NCI-H1694 (cell line): ENCODE results near the gene SERHL2.
"Not testable (repeated sequence)": the region's sequence is repeated elsewhere in the genome, so short reads cannot be mapped to it uniquely, and the experiment has no call there.

ENCODE experiments used
- DNase-seq: peaks from one replicate; lab custom pipeline; 2025; lab: John Stamatoyannopoulos, UW

SERHL2 gene

DNA sequence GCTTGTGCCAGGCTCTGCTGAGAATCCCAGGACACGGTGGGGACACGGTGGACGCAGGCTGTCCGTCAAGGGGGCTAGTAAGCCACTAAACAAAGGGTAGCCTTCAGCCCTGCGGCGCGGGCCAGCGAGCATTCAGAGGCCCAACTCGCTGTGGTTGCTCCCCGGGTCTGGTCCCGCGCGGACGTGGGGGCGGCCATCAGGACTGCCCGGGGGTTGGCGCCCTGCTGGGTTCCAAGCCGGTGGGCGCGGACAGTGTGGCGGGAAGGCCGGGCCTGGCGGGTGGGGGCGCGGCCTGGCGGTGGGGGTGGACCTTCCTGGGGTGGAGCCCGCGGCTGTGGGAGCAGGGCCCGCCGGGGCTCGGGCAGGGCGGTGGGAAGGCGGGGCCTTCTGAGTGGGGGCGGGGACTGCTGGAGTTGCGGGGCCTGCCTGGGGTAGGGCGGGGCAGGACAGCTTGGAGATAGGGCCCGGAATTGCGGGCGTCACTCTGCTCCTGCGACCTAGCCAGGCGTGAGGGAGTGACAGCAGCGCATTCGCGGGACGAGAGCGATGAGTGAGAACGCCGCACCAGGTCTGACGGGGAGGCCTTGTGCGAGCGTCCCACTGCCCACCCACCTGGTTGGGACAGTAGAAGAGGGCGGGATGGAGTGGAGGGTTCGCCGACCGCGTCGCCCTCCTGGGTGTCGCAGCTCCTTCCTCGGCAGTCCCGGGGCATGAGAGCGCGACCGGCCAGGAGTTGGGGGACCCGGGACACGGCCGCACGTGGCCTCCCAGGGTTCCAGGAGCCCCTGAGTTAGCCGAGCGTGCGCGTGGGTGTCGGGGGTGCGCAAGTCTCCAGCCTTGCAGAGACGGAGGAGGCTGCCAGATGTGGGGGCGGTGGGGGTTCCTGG lies at the start of gene SERHL2:
SERHL2 (plus strand) TSS at position 482 of the 887 bp plus-strand sequence; CDS start at position 547, 65 bp downstream.
- peak; percentile 62 for DNase-seq

DNA sequence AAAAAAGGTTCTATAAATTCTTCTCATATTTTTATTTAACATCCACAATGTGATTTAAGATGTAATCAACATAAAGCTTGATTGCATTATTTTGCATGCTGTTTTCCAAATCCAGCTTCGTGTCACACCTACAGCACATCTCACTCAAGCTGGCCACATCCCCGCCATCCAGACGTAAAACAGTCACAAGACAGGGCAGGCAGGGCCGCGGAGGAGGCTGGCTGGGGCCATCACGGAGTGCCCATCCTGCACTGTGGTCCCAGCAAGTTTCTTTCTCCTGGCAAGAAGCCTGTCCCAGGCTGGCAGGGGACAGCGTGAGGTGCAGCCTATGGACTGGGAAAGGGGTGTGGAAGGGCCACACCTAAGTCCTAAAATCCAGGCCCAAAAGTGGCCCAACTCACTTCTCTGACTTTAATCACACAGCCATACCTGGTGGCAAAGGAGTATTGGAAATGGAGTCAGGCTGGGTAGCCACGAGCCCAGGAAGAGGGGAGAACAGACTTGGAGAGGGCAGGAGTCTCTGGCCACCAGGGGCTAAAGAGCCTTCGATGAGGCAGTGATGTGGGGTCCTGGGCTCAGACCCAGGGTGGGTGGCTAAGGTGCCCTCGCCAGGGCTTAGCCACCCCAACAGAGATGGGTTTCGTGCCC lies 45.3 kb upstream of the SERHL2 start:
- not testable (repeated sequence) for DNase-seq

- not testable (repeated sequence) for DNase-seq
These were observed 44.8 kb upstream of the SERHL2 start for GRCh38 chr22:42508975-42509364.

DNA sequence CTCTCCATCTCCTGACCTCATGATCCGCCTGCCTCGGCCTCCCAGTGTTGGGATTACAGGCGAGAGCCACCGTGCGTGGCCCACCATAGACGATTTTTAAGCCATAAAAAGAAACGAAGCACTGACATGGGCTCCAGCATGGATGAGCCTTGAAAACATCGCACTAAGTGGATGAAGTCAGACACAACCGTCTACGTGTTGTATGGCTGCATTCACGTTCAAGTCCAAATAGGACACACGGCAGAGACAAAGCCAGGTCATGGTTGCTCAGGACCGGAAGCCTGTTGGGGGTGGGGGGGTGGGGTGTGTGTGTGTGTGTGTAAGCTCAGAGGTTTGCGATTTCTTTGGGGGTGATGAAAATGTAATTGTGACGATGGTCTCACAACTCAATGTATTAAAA lies 44.2 kb upstream of the SERHL2 start:
- DNase-seq = no peak

DNA sequence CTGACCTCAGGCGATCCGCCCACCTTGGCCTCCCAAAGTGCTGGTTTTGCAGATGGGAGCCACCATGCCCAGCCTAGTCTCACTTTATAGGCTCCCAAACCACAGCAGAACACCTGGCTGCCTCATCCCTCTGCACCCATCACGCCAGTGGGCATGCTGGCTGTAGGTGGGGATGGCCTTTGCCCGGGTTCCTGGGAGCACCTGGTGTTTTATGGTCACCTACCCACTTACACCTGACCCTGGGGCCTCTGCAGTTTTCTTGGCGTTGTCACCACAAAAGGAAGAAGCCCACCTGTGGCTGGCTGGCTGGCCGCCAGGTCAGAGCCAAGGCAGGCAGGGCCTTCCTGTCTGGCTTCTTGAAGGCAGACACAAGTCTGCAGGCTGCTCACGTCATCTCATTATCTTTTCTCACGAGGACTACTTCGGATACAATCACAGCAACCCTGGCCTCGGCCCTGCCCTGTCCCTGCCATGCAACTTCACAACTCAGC lies 42.3 kb upstream of the SERHL2 start:
- DNase-seq = no peak

DNA sequence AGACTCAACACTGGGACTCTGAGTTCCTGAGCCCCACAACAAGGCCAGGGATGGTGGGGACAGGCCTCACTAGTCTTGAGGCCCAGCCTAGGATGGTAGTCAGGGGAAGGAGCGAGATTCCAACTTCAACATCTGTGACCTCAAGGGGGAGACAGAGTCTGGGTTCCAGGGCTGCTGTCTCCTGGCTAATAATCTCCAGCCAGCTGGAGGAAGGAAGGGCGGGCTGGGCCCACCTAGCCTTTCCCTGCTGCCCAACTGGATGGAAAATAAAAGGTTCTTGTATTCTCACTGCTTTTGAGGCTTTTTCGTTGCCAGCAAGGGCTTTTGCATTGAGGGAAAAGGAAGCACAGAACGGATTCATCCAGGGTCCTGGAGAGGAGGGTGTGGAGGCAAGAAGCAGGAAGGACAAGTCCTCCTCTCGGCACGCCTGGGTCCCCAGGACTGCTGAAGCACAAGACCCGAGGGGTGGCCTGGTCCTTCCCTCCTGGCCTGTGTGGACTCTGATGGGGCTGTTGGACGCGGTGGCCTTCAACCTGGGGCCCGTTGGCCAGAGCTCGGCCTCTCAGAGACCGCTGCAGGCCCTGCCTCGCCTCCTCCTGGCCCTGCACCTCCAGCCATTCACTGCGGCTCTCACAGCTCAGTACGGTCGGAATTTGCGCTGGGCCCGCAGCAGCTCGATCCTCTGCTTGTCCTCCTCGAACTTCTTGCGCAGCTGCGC lies 41.3 kb upstream of the SERHL2 start:
- peak; percentile 34 for DNase-seq

DNA sequence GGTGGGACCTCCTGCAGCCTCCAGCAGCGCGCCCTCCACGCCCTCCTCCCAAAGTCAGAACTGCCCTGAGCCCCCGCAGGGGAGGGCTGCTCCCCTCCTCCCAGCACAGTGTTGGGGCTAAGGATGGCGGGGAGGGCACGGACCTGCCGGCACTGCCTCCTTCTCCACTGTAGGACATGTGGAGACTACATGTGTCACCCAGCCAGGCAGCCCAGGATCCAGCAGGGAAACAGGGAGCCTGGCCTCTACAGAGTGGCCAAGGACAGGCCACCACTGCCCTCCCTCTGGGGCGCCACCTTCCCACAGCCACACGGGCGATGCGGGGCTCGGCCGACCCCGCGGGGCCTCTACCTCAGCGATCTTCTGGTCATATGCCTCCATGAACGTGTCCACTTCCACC lies 39.4 kb upstream of the SERHL2 start:
- not testable (repeated sequence) for DNase-seq

DNA sequence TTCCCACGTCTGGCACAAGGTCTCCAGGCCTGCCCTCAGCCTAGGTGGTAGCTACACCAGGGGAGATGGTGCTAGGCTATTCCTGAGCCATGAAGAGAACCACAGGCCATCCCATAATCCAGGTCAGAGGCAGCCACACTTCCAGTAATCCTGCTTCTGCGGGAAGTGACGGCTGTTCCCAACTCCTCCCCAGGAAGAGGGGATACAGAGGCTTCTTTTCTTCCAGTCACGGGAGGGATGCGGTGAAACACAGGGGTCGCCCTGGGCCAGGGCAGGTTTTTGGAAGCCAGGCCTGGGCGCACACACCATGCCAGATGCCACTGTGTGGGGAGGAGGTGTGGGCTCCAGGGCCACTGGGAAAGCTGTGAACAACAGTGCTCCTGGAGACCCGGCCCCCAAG lies 38.5 kb upstream of the SERHL2 start:
- not testable (repeated sequence) for DNase-seq

DNA sequence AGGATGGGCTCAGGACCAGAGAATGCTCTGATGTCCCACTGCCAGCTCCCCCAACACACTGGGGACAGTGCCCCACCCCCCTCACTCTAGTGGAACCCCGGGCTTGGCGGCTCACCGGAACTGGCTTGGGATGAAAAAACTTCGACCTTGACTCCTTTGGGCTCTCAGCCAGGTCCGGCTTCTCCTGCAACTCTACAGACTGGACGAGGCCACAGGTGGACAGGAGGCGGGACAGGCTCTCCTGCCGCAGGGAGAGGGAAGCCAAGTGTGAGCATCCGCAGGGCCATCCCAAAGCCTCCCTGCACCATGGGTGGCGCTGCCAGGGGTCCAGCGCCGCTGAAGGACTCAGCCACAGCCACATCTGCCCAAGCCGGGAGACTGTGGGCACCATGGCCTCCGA lies 37.9 kb upstream of the SERHL2 start:
- no peak for DNase-seq

DNA sequence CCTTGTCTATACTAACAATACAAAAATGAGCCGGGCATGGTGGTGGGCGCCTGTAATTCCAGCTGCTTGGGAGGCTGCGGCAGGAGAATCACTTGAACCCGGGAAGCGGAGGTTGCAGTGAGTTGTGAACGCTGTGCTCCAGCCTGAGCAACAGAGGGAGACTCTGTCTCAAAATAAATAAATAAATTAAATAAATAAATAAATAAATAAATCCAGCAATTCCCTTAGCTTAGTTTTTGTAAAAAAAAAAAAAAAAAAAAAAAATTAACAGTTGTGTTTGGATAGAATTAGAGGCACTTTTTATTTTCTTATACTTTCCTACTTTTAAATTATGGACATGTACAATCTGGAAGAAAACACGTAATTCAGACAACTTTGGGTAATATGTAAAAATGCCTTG lies 36.7 kb upstream of the SERHL2 start:
- not testable (repeated sequence) for DNase-seq

- DNase-seq = not testable (repeated sequence)
These were observed 34.9 kb upstream of the SERHL2 start for GRCh38 chr22:42518638-42519524.

DNA sequence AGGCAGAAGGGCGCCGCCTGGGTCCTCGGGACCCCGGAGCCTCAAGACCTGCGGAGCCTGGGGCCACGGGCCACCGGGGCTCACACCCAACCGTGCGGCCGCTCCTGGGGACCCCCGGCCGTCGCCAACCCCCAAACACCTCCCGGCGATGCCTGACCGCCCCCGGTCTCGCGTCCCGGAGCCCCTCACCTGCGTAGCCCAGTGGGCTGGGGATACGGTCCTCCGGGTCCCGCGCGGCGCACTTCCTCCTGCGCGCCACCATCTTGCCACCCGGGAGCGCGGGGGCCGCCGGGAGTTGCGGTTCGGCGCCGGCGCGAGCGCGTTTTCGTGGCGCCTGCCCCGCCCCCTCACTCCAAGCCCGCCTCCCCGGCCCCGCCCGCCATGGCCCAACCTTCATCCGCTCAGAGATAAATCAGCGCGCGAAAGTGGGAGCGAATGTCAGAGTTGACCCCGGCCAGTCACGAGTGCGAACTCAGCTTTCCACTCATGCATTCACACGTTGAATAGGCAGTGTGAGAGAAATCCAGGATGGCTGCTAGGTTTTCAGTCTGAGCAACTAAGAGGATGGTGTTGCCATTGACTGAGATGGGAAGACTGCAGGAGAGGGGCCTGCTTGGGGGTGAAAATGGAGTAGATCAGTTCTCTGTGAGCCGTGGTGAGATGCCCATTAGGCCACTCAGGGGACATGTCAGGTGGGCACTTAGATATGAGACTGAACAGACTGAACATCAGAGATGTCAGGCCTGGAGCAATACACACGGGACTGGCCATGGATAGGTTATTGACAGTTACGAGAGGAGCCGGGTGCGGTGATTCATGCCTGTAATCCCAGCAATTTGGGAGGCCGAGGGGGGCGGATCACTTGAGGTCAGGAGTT lies 34.0 kb upstream of the SERHL2 start, which contains the start of gene RRP7A:
RRP7A (minus strand) TSS at position 272 of the 877 bp plus-strand sequence; CDS start at position 262, 10 bp downstream.
- peak; percentile 49 for DNase-seq

DNA sequence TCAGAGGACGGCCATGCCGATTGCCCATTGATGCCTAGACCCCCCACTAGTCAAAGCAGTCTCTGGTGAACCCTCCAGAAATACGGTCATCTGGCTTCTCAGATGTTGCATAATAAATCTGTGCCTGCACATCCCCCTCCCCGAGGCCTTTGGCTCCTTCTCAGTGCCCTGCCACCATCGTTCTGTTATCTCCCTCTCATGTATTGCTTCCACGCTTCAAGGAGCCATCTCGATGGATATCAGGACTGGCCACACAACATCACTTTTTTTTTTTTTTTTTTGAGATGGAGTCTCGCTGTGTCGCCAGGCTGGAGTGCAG lies 32.6 kb upstream of the SERHL2 start:
- no peak for DNase-seq

- no peak for DNase-seq
These were observed 31.2 kb upstream of the SERHL2 start for GRCh38 chr22:42522546-42522945.

DNA sequence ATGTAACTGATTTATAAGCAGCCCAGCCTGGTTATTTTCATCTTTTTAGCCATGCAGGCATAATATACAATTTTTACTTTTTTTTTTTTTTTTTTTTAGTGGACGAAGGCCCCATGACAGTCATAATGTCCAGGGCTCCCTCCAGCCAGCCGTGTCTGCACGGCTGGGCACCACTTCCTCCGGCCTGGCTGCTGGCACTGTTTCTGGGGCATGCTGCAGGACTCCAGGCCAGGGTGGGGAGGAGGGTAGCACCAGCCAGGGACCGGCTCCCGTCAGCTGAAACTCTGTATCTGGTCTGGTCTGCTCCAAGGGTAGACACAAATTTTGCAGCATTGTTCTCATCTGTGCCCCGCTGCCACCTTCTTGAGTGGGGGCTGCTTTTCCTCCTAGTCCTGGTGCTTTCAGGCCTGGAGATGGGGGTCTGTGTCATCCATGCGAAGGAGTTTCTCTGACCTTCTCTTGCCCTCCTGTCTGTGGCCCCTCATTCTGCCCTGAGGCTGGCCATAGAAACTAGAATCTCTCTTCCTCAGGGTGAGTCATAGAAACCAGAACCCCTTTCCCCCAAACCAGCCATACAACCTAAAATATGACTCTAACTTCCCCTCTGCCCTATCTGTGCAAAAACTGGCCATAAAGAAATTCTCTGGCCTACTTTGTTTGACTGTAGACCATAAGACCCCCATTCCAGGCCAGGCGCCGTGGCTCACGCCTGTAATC lies 25.0 kb upstream of the SERHL2 start:
- no peak for DNase-seq

DNA sequence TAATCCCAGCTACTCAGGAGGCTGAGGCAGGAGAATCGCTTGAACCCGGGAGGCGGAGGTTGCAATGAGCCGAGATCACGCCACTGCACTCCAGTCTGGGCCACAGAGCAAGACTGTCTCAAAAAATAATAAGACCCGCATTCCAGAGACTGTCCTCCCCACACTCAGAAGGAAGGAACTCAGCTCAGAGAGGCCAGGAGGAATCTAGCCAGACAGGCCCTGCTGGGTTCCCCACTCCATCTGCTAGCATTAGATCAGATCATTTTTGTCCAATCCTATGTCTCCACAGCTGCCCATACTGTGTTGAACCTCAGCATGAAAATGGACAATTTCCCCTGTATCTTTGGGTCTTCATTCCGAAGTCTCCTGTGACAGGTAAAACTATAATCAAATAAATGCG lies 24.3 kb upstream of the SERHL2 start:
- not testable (repeated sequence) for DNase-seq

DNA sequence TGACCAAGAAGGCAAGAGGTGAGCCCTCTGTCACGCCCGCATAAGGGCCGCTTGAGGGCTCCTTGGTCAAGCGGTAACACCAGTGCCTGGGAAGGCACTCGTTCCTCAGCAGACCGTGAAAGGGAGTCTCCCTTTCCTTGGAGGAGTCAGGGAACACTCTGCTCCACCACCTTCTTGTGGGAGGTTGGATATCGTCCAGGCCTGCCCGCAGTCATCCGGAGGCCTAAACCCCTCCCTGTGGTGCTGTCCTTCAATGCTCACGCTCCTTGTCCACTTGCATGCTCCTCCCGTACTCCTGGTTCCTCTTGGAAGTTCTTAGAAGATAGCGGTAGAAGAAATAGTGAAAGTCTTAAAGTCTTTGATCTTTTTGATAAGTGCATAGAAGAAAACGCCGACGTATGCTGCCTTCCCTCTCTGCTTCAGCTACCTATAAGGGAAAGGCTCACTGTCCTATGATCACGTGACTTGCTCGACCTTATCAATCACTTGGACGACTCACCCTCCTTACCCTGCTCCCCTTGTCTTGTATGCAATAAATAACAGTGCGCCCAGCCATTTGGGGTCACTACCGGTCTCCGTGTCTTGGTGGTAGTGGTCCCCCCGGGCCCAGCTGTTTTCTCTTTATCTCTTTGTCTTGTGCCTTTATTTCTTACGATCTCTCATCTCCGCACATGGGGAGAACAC lies 22.2 kb upstream of the SERHL2 start:
- not testable (repeated sequence) for DNase-seq

DNA sequence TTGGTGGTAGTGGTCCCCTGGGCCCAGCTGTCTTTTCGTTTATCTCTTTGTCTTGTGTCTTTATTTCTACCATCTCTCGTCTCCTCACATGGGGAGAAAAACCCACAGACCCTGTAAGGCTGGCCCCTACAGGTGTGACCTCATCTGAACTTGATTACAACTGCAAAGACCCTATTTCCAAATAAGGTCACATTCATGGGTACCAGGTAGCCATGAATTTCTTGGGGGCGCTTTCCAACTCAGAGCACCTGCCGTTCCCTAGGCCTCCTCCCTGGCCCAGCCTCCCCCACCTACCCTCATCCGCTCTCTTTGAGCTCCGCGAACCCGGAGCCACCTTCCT lies 20.1 kb upstream of the SERHL2 start:
- no peak for DNase-seq

- not testable (repeated sequence) for DNase-seq
These were observed 18.5 kb upstream of the SERHL2 start for GRCh38 chr22:42535082-42535731.
